Chondrocyte (in vitro differentiated cells): Measurements from ENCODE around the gene ALKBH1. TPM values are rescaled to one million over a fixed set of nuclear protein-coding genes. Genes with fewer than 3 reads are reported as not detected.
A peak's percentile ranks its signal among the peaks of the same experiment; 100 is the strongest.

ENCODE experiments used
- DNase-seq: peaks from one replicate; pipeline ENCODE4 v3.0.0; 2021; ENCODE audit warnings: mixed read lengths, low spot score
- H3K27ac Mint-ChIP-seq: one replicate; pipeline ENCODE4 v1.8.0; 2021; ENCODE audit warnings: mild to moderate bottlenecking, moderate library complexity, mixed read lengths; ENCODE audit not compliant: unreplicated experiment
- H3K27me3 Mint-ChIP-seq: 2 replicates; pipeline ENCODE4 v1.8.0; 2021; ENCODE audit warnings: low read depth, mixed read lengths
- H3K36me3 Mint-ChIP-seq: 2 replicates; pipeline ENCODE4 v1.8.0; 2021; ENCODE audit warnings: low read depth, mixed read lengths
- H3K4me1 Mint-ChIP-seq: 2 replicates; pipeline ENCODE4 v1.8.0; 2021; ENCODE audit warnings: low read depth, mild to moderate bottlenecking, mixed read lengths
- H3K4me3 Mint-ChIP-seq: one replicate; pipeline ENCODE4 v1.8.0; 2021; ENCODE audit warnings: mild to moderate bottlenecking, moderate library complexity, mixed read lengths; ENCODE audit not compliant: unreplicated experiment
- H3K9me3 Mint-ChIP-seq: 2 replicates; pipeline ENCODE4 v1.8.0; 2021; ENCODE audit warnings: low read depth, mixed read lengths
- total RNA-seq: library from RNA; stranded (reverse); gene quantifications from 3 replicates; pipeline ENCODE4 v1.2.1, GENCODE V29; 2021
- TF ChIP-seq, protein P1 (sequence below): fragments of 200-600 bp; sonication (generic); IDR thresholded peaks from 2 replicates; pipeline ENCODE4 v1.5.0; 2021; ENCODE audit warnings: antibody characterized with exemption, mild to moderate bottlenecking, moderate library complexity

Gene ALKBH1
- total RNA-seq, 1 donor from 2014 or later, result 7.6 TPM

DNA sequence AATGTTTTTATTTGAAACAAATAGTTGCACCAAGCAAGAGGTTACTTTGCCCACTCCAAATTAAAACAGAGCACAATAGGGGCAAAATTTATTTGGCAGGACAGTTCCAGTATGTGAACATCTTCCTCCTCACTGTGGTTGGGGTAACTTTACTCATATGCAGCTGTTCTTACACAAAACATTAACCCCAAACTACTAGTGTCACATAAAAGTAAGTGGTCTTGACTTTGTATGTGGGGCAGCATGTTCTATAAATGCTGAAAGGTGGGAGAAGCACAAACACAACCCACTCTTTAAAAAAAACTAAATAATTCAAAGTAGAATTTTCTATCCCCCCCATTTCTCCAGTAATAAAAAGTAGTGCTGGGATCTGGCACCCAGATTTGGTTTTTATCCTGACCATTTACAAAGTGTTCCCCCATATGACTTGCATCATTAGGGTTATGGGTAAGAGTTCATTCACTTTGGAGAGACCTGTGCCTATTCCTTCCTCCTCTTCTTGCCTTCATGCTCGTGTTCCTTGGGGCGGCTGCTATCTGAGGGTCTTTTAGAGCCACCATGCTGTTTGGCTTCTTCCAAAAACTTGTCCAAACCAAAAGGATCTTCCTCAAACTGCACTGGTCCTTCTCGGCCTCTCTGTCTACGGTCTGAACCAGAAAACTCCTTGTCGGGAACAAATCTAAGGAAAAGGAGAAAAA is 9.9 kb upstream of the ALKBH1 start:
- no peaks in the 10 kb centered on the region for H3K9me3 Mint-ChIP-seq
- H3K36me3 Mint-ChIP-seq, result peaks cover 37% of the 10 kb centered on the region
- no peak overlapping the region for H3K4me3 Mint-ChIP-seq
- no peak for DNase-seq
- H3K4me1 Mint-ChIP-seq, result peaks cover 2% of the 10 kb centered on the region
- TF ChIP-seq, protein P1, sequence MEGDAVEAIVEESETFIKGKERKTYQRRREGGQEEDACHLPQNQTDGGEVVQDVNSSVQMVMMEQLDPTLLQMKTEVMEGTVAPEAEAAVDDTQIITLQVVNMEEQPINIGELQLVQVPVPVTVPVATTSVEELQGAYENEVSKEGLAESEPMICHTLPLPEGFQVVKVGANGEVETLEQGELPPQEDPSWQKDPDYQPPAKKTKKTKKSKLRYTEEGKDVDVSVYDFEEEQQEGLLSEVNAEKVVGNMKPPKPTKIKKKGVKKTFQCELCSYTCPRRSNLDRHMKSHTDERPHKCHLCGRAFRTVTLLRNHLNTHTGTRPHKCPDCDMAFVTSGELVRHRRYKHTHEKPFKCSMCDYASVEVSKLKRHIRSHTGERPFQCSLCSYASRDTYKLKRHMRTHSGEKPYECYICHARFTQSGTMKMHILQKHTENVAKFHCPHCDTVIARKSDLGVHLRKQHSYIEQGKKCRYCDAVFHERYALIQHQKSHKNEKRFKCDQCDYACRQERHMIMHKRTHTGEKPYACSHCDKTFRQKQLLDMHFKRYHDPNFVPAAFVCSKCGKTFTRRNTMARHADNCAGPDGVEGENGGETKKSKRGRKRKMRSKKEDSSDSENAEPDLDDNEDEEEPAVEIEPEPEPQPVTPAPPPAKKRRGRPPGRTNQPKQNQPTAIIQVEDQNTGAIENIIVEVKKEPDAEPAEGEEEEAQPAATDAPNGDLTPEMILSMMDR, result no peak
- H3K27me3 Mint-ChIP-seq, result no peaks in the 10 kb centered on the region
- no peak overlapping the region for H3K27ac Mint-ChIP-seq

GRCh38 chr14:77714926-77715325 is 7.1 kb upstream of the ALKBH1 start:
- TF ChIP-seq, protein P1, result no peak
- H3K36me3 Mint-ChIP-seq, result peaks cover 26% of the 10 kb centered on the region

DNA sequence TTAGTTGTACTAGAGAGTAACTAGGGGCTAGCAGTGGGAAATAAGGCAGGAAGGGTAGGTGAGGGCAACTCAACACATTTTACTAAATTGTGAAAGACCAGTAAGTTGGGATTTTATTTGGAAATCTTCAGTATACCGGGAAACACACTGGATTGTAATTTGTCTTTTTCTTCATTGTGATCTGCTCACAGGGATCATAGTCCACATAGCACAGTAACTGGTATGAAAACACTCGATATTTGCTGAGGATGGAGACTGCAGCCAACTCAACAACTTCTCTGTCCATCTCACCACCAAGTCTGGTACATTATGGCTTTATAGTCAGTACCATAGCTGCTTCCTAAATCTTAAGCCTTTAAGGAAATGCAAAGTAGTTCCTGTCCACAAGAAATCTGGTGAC is 2.5 kb upstream of the ALKBH1 start:
- Mint-ChIP-seq H3K27ac (no peak overlapping the region), H3K4me3 (no peak overlapping the region), H3K4me1 (peaks cover 39% of the 10 kb centered on the region), H3K36me3 (peaks cover 9% of the 10 kb centered on the region), H3K9me3 (no peaks in the 10 kb centered on the region), H3K27me3 (no peaks in the 10 kb centered on the region)
- TF ChIP-seq, protein P1, result no peak
- DNase-seq, result no peak

More at GRCh38 chr14:77714926-77715325, 7.1 kb upstream of the ALKBH1 start:
- H3K27ac Mint-ChIP-seq, result no peak overlapping the region
- H3K9me3 Mint-ChIP-seq, result no peaks in the 10 kb centered on the region
- no peak overlapping the region for H3K4me3 Mint-ChIP-seq
- no peaks in the 10 kb centered on the region for H3K27me3 Mint-ChIP-seq
- no peak for DNase-seq
- H3K4me1 Mint-ChIP-seq, result peaks cover 8% of the 10 kb centered on the region

GRCh38 chr14:77709412-77709811 is 1.6 kb upstream of the ALKBH1 start:
- Mint-ChIP-seq H3K36me3 (peaks cover 3% of the 10 kb centered on the region), H3K4me3 (peak overlapping the region; percentile 93), H3K27ac (no peak overlapping the region), H3K9me3 (no peaks in the 10 kb centered on the region), H3K27me3 (no peaks in the 10 kb centered on the region), H3K4me1 (peaks cover 36% of the 10 kb centered on the region)
- no peak for DNase-seq
- TF ChIP-seq, protein P1, result no peak

DNA sequence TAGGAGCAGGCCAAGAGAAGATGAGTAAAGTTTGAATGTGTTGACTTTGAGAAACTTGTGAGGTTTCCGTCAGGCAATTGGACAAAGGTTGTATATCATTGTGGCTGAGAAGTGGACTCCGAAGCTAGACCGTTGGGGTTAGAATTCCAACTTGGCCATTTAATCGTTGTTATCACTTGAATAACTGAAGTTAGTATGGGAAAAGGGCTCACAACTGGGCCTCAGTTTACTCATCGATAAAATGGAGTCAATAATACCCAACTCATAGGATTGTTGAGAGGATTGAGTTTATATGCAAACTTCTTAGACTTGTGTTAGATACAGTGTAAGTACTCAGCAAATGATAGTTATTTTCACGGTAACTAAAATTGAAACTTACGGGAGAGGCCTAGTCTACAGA is 926 bp upstream of the ALKBH1 start:
- TF ChIP-seq, protein P1, result no peak
- Mint-ChIP-seq H3K36me3 (peaks cover 6% of the 10 kb centered on the region), H3K4me3 (peak overlapping the region; percentile 93), H3K27me3 (no peaks in the 10 kb centered on the region), H3K9me3 (no peaks in the 10 kb centered on the region), H3K4me1 (peaks cover 36% of the 10 kb centered on the region), H3K27ac (peak overlapping the region; percentile 95)
- no peak for DNase-seq
